Tongue (tissue), 2 donors: ENCODE measurements around the gene ARGLU1. TPM values are rescaled to one million over a fixed set of nuclear protein-coding genes. Genes with fewer than 3 reads are reported as not detected.
"Not testable (repeated sequence)": the region's sequence is repeated elsewhere in the genome, so short reads cannot be mapped to it uniquely, and the experiment has no call there.

ENCODE experiments used
- DNase-seq: peaks from one replicate; pipeline ENCODE4 v3.0.0-alpha.2; 2015
- total RNA-seq: library from RNA; depleted of rRNA; stranded (reverse); fragments of >200 nt; gene quantifications from one replicate; pipeline ENCODE4 v1.2.3, GENCODE V29; 2014

ARGLU1 gene
- total RNA-seq: 110 TPM

GRCh38 chr13:106567474-106568298 is at the start of gene ARGLU1:
TSS of gene ARGLU1 (minus strand) at chr13:106568137. CDS start at chr13:106567919, 218 bp downstream.
- DNase-seq: peak; percentile 97

DNA sequence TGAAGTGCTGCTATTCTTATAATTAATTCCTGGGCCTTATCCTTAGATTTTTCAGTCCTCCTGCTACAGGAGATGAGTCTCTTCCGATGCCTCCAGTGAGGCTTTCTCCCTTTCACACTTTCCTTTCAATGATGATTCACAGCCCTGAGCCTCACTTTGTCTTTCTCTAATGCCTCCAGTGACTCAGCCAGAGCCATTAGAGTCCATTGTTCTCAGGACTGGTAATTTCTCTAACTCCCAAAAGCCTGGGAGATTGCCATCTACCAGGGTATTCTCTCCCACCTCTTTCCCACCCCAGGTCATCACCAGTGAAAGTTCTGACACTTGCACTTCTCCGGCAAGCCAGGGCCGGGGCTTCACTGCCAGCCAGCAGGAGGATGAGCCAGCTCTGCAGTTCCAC is 49.6 kb upstream of the ARGLU1 start:
- no peak for DNase-seq

DNA sequence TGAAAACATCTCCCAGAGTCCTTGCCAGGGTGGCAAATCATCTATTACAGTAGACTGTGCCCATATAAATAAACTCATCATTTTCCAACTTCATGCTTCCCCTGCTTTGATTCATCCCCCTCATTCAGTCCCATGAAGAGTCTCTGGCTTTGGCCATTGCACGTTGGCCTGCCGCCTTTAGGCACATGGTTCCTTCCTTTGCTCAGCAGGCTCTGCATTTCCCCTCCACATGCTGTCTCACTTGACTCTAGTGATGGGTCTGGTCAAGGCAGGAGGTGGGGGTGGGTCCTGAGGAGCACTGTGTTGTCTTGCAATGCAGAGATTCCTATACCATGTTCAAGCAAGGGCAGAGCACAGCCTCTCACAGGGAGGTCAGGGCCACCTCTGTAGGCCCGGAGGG is 48.8 kb upstream of the ARGLU1 start:
- no peak for DNase-seq

- no peak for DNase-seq
Observed at GRCh38 chr13:106614874-106615273, 46.9 kb upstream of the ARGLU1 start.

- DNase-seq: peak; percentile 50
Observed at GRCh38 chr13:106612688-106613087, 44.8 kb upstream of the ARGLU1 start.

DNA sequence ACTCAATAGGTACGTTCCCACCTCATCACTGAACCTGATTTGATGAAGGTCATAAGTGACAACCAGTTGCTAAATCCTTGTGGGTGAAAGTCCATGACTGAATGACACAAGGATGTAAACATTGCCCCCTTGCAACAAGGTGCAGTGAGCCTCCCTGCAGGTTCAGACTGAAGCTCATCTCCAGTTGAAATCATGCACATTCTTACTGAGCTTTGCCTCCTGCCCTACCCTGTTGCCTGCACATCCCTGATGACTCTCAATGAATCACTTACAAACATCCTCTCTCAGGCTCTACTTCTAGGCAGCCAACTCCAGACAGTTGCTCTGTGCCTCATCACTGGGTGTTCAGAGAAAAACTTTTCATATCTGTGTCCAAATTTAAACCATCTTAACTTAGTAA is 42.5 kb upstream of the ARGLU1 start:
- no peak for DNase-seq

- DNase-seq: no peak
Observed at GRCh38 chr13:106609116-106609515, 41.2 kb upstream of the ARGLU1 start.

DNA sequence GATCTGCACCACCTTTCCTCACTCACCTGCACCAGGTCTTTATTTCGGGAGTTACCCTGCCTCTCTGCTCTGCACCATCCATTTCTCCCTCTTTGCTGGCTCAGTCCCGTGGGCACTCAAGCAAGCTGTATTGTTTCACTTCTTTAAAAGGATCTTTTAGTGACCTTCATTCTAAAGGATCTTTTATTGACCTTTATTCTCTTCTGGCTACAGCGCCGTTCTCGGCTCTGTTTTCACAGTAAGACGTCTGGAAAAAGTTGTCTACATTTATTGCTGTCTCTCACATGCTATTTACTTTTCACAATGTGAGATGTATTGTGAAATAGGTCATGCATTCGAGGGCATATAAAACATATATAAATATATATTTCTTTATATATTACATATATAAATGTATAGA is 35.6 kb upstream of the ARGLU1 start:
- no peak for DNase-seq

DNA sequence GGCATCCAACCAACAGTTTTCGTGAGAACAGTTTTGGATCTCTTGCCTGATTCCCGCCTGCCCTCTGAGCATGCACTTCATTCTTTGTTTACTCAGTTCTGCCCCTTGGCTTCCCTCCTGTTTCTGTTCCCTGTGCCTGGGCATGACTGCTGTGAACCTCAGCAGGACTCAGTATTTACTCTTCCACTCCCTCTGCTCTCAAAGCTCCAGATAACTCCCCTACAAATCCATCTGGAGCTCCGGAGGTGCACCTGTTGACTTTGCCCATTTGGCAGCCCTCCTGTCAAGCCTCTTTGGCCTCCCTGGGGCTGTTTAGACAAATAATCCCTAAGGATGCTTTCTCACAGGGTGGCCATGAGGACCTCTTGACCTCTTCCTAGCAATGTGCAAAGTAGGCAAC is 34.2 kb upstream of the ARGLU1 start:
- no peak for DNase-seq

DNA sequence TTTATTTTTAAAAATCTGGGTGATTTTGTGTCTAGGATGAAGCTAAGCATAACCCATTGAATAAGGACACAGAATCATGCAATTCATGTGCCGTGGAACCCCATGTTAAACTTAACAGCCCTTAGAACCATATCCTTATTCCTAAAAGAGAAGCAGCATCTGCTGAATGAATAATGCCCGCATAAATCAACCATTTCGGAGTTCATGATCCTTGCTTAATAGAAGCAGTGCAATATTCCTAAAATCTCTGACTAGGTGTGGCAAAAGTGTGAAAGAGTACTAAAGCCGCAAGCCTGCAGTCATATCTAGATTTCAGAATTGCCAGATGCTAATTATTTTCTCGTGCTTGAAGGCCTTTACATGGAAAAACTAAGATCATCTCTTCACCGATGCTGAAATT is 33.6 kb upstream of the ARGLU1 start:
- DNase-seq: no peak

- not testable (repeated sequence) for DNase-seq
Observed at GRCh38 chr13:106600798-106601135, 32.8 kb upstream of the ARGLU1 start.

GRCh38 chr13:106599875-106600797 is 32.2 kb upstream of the ARGLU1 start:
- peak; percentile 66 for DNase-seq

- no peak for DNase-seq
Observed at GRCh38 chr13:106597749-106598395, 29.9 kb upstream of the ARGLU1 start.

DNA sequence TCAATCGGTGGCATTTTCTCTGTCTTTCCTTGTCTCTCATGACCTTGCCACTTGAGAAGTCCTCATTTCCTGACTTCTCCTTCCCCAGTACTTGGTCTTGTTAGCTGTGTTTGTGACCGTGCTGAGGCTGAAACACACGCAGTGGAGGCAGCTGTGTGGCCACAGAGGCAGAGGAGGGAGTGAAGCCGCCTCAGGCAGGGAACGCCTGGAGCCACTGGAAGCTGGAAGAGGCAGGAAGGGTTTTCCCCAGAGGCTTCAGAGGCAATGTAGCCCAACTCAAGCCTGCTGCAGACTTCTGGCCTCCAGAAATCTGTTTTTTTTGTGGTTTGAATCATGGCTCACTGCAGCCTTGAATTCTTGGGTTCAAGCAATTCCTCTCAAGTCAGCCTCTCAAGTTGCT is 29.2 kb upstream of the ARGLU1 start:
- no peak for DNase-seq

- DNase-seq: no peak
Observed at GRCh38 chr13:106596275-106596937, 28.5 kb upstream of the ARGLU1 start.

DNA sequence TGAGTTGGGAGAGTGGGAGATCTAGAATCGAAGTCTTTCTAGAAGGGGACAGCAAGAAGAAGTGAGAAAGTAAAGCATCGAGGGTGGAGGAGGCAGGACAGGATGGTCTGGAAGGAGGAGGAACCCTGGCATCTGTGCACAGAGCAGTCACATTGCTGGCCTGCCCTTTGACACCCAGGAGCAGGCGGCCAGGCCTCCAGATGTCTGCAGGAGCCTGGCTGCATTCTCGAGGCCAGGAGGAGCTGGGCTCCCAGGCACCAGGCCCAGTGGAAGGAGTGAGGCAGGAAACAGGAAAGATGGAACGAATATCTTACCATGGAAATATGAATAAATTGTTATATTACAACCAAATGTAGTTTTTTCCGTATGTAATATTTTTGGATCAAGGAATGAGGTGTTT is 27.7 kb upstream of the ARGLU1 start:
- DNase-seq: peak; percentile 17

DNA sequence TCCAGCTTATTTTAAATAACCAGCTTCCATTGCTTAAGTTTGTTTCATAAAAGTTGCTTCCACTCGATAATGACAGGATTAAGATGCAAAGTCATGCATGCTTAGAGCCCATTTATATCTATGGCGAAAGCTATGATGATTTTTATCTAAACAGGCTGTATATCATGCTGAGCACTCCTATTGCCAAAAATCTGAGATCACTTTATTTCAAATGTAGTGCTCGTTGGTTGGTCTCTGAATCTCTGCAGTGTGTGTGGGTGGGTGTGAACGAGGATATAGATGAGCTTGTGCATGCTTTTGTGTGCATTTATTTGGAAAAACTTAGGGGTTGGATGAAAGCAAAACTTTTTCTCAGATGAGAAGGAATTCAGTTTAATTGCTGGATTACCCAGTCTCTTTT is 27.0 kb upstream of the ARGLU1 start:
- DNase-seq: peak; percentile 31

DNA sequence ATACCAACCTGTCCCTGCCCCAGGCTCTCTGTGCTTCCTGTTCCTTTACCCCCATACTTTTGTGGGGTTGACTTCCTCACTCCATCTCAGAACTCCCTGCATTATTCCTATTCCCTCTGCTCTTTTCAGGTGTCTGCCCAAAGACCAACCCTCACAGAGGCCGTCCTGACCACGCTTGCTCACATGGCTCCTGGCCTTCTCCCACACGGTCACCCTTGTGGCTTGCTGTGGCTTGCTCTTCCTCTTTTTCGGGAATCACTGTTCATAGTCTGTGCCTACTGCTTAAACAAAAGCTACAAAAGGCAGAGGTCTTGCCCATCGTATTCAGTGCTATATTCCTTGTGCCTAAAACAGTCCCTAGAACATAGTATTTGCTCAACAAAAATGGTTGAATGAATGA is 25.2 kb upstream of the ARGLU1 start:
- no peak for DNase-seq

DNA sequence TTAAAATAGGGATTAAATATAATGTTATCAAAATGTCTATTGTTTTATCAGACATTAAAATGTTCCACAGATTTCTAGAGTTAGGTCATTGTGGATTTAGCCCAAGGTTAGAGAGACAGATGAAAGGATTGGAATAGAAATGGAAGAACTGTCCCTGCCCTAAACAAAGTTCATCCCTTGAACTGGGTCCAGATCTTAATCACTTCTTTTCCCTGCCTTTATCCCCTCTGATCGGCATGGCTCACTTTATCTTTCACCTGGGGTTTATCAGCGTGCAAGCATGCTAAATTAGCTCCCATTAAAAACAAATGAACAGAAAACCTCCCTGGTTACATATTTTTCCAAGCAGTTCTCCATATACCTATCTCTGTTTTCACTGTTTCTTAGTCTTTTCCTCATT is 23.4 kb upstream of the ARGLU1 start:
- DNase-seq: no peak

DNA sequence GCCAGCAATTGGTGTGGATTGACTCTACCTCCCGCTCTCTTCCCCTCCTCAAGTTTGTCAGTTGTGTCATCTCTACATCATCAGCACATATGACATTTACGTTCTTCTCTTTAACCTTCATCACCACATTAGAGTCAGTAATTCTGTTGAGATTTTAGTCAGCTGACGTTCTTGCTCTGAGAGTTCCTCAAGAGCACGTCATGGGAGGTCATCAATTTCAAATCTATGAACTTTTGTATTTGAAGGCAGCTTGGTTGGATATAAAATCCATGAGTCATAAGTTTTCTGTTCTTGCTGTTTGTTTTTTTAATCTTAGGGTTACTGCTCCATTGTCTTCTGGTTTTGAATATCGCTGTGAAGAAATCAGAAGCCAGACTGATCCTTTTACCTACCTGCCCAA is 21.8 kb upstream of the ARGLU1 start:
- no peak for DNase-seq

DNA sequence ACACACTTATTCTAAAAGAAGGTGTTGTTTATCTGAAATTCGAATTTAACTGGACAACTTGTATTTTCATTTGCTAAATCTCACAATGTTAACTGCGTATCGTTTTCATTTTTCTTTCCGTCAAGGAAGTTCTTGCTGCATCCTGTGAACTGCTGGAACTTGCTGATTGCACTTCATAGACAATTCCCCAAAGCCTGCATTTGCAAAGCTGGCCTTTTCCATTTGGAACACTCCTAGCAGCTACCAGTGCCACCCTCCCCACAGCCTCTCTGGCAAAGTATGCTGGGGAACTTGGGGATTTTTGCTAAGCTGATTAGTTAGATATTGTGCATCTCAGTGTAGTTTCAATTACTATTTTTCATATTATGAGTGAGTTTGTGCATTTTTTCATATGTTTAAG is 20.4 kb upstream of the ARGLU1 start:
- DNase-seq: no peak

- DNase-seq: no peak
Observed at GRCh38 chr13:106587787-106588186, 19.9 kb upstream of the ARGLU1 start.
